GM23338 (cell line): ENCODE measurements around the gene PNRC2. TPM values are rescaled to one million over a fixed set of nuclear protein-coding genes. Genes with fewer than 3 reads are reported as not detected.

ENCODE experiments used
- ATAC-seq: fragments of 200-7000 bp; cut with Tn5 transposase; 3 replicates; pipeline ENCODE4 v1.9.1; 2020
- DNase-seq: peaks from one replicate; pipeline ENCODE4 v3.0.0-alpha.2; 2015; ENCODE audit warnings: low spot score
- H2AFZ ChIP-seq: fragments of 200-600 bp; sonication (generic); 2 replicates; pipeline ENCODE4 v1.8.0; 2016; ENCODE audit warnings: antibody characterized with exemption, mild to moderate bottlenecking, moderate library complexity
- H3F3A ChIP-seq: fragments of 200-600 bp; sonication (generic); replicated peaks from 2 replicates; pipeline ENCODE4 v1.8.0; 2017; ENCODE audit warnings: antibody characterized with exemption, mixed run types, low read depth
- H3K27ac ChIP-seq: fragments of 200-600 bp; sonication (generic); 2 replicates; pipeline ENCODE4 v1.6.1; 2016; ENCODE audit warnings: low read depth
- H3K27me3 ChIP-seq: fragments of 200-600 bp; sonication (generic); 2 replicates; pipeline ENCODE4 v1.8.0; 2016; ENCODE audit warnings: mild to moderate bottlenecking, mixed run types, moderate library complexity; ENCODE audit not compliant: insufficient read depth
- H3K36me3 ChIP-seq: fragments of 200-600 bp; sonication (generic); 2 replicates; pipeline ENCODE4 v1.8.0; 2016; ENCODE audit warnings: mild to moderate bottlenecking; ENCODE audit not compliant: insufficient read depth
- H3K4me1 ChIP-seq: fragments of 200-600 bp; sonication (generic); 2 replicates; pipeline ENCODE4 v1.8.0; 2016; ENCODE audit warnings: mild to moderate bottlenecking, moderate library complexity; ENCODE audit not compliant: insufficient read depth
- H3K4me2 ChIP-seq: fragments of 200-600 bp; sonication (generic); 2 replicates; pipeline ENCODE4 v1.7.1; 2017; ENCODE audit warnings: mixed run types
- H3K4me3 ChIP-seq: fragments of 200-600 bp; sonication (generic); 2 replicates; pipeline ENCODE4 v1.6.1; 2016; ENCODE audit warnings: mixed run types
- H3K79me2 ChIP-seq: fragments of 200-600 bp; sonication (generic); replicated peaks from 2 replicates; pipeline ENCODE4 v1.8.0; 2017; ENCODE audit warnings: mild to moderate bottlenecking; ENCODE audit not compliant: insufficient read depth
- H3K9me2 ChIP-seq: fragments of 200-600 bp; sonication (generic); 2 replicates; pipeline ENCODE4 v1.8.0; 2017; ENCODE audit not compliant: insufficient read depth
- H4K20me1 ChIP-seq: fragments of 200-600 bp; sonication (generic); replicated peaks from 2 replicates; pipeline ENCODE4 v1.8.0; 2017; ENCODE audit warnings: mild to moderate bottlenecking; ENCODE audit not compliant: insufficient read depth
- H3K27ac Mint-ChIP-seq: 2 replicates; pipeline ENCODE4 v1.8.0; 2020; ENCODE audit warnings: inconsistent platforms, mild to moderate bottlenecking, moderate library complexity, mixed read lengths
- H3K27me3 Mint-ChIP-seq: 3 replicates; pipeline ENCODE4 v1.8.0; 2022; ENCODE audit warnings: low read depth, mild to moderate bottlenecking, moderate library complexity, mixed read lengths, inconsistent platforms; ENCODE audit not compliant: insufficient read depth, poor library complexity
- H3K36me3 Mint-ChIP-seq: 3 replicates; pipeline ENCODE4 v1.8.0; 2021; ENCODE audit warnings: low read depth, mild to moderate bottlenecking, inconsistent platforms, moderate library complexity, mixed read lengths
- H3K4me1 Mint-ChIP-seq: 3 replicates; pipeline ENCODE4 v1.8.0; 2020; ENCODE audit warnings: mild to moderate bottlenecking, inconsistent platforms, mixed read lengths
- H3K4me3 Mint-ChIP-seq: 3 replicates; pipeline ENCODE4 v1.8.0; 2021; ENCODE audit warnings: moderate library complexity, mild to moderate bottlenecking, inconsistent platforms, mixed read lengths
- H3K9me3 Mint-ChIP-seq: 3 replicates; pipeline ENCODE4 v1.8.0; 2020; ENCODE audit warnings: moderate library complexity, mild to moderate bottlenecking, inconsistent platforms, mixed read lengths
- CREB1 ChIP-seq: fragments of 250-450 bp; sonication (Bioruptor Pico); IDR thresholded peaks from 2 replicates; pipeline ENCODE4 v1.5.0; 2020; ENCODE audit warnings: low read depth, mild to moderate bottlenecking, moderate library complexity
- CTCF ChIP-seq, 2 experiments: fragments of 200-600 bp in 1 of 2; sonication (generic) in 1 of 2; conservative IDR thresholded peaks; 2 replicates each; pipeline versions ENCODE4 v1.5.1 to v1.6.1; 2016 to 2017; ENCODE audit warnings: antibody characterized with exemption in 2 of 2, low read depth in 2 of 2, mild to moderate bottlenecking in 2 of 2, moderate library complexity in 1 of 2
- ETS1 ChIP-seq: IDR thresholded peaks from 2 replicates; pipeline ENCODE4 v1.6.1; 2016; ENCODE audit warnings: antibody characterized with exemption
- EZH2 ChIP-seq: fragments of 200-600 bp; sonication (generic); IDR thresholded peaks from one replicate; pipeline ENCODE4 v1.8.0; 2017; ENCODE audit warnings: antibody characterized with exemption, mild to moderate bottlenecking, low read depth; ENCODE audit not compliant: unreplicated experiment
- EZH2phosphoT487 ChIP-seq: fragments of 200-600 bp; sonication (generic); IDR thresholded peaks from one replicate; pipeline ENCODE4 v1.8.1; 2018; ENCODE audit warnings: antibody characterized with exemption; ENCODE audit not compliant: unreplicated experiment
- JUNB ChIP-seq: IDR thresholded peaks from one replicate; pipeline ENCODE4 v1.6.1; 2016; ENCODE audit warnings: antibody characterized with exemption; ENCODE audit not compliant: unreplicated experiment
- NANOG ChIP-seq: IDR thresholded peaks from 2 replicates; pipeline ENCODE4 v1.6.1; 2016; ENCODE audit warnings: antibody characterized with exemption, borderline replicate concordance
- POLR2AphosphoS5 ChIP-seq: IDR thresholded peaks from 2 replicates; pipeline ENCODE4 v1.6.1; 2016; ENCODE audit warnings: antibody characterized with exemption, low read depth
- REST ChIP-seq: IDR thresholded peaks from one replicate; pipeline ENCODE4 v1.6.1; 2018; ENCODE audit warnings: antibody characterized with exemption; ENCODE audit not compliant: unreplicated experiment
- STAT1 ChIP-seq: IDR thresholded peaks from one replicate; pipeline ENCODE4 v1.6.1; 2016; ENCODE audit warnings: antibody characterized with exemption; ENCODE audit not compliant: unreplicated experiment
- ZNF114 ChIP-seq: fragments of 250-450 bp; sonication (Bioruptor Pico); IDR thresholded peaks from 2 replicates; pipeline ENCODE4 v1.5.0; 2020; ENCODE audit warnings: mild to moderate bottlenecking, moderate library complexity
- ZNF331 ChIP-seq: fragments of 250-450 bp; sonication (Bioruptor Pico); IDR thresholded peaks from 2 replicates; pipeline ENCODE4 v1.5.0; 2020; ENCODE audit warnings: low read depth, mild to moderate bottlenecking, moderate library complexity
- polyA plus RNA-seq: library from polyadenylated mRNA; unstranded; fragments of >200 nt; fragmentation: Nextera tagmentation; extraction: Ambion mirVana; gene quantifications from 2 replicates; pipeline ENCODE4 v1.2.1, GENCODE V29; 2016
- total RNA-seq: library from RNA; depleted of rRNA; stranded (reverse); fragments of >200 nt; shearing (Covaris generic); gene quantifications from 2 replicates; pipeline ENCODE4 v1.2.3, GENCODE V29; 2014

Gene PNRC2
- total and polyA plus RNA-seq, 2 experiments from 2014 or later = 157 to 237 TPM

- no peak for TF ChIP-seq REST
- TF ChIP-seq NANOG = no peak
- no peak for TF ChIP-seq ETS1
- TF ChIP-seq ZNF331 = no peak
- no peak for TF ChIP-seq CREB1 (CRISPR knock-in tag)
- TF ChIP-seq EZH2 = no peak
- no peak for TF ChIP-seq CTCF (conservative IDR thresholded peaks at IDR 0.05; ENCODE audit: low read depth in 2 of 2)
- TF ChIP-seq STAT1 = no peak
Observed at GRCh38 chr1:23966973-23967493, 7.4 kb downstream of the PNRC2 start (continued).

DNA sequence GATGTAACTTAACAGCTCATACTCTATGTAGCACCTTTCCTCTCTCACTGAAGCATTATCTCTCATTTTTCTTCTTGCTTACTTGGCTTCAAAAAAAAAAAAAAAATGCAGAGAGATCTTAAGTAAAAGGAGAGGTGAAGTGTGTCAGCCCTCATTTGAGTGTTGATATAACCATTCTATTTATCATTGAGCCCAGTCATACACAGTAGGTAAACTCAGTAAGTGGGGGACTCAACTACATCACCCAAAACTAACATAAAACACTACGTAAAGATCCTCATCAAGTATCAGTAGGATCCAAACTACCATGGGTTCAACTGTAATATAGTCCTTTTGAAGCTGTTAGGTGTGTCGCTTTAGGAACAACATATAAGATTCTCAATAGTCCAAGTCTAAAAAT lies 8.2 kb downstream of the PNRC2 start:
- H3K36me3 Mint-ChIP-seq = peaks cover 63% of the 10 kb centered on the region
- ATAC-seq = no peak
- no peaks in the 10 kb centered on the region for H3K27me3 Mint-ChIP-seq
- no peak for DNase-seq
- H3K4me1 Mint-ChIP-seq = no peaks in the 10 kb centered on the region; the same call in 2 of the 3 replicates
- Histone ChIP-seq H3K4me1 (no peaks in the 10 kb centered on the region), H4K20me1 (peaks cover 11% of the 10 kb centered on the region), H3F3A (peaks cover 9% of the 10 kb centered on the region; the same call in 1 of the 2 replicates), H3K9me2 (no peaks in the 10 kb centered on the region), H3K4me3 (no peak overlapping the region), H2AFZ (no peak overlapping the region), H3K27ac (no peak overlapping the region), H3K4me2 (no peak overlapping the region), H3K36me3 (peaks cover 51% of the 10 kb centered on the region), H3K79me2 (peaks cover 53% of the 10 kb centered on the region), H3K27me3 (no peaks in the 10 kb centered on the region)
- H3K9me3 Mint-ChIP-seq = no peaks in the 10 kb centered on the region
- no peak overlapping the region for H3K4me3 Mint-ChIP-seq
- no peak overlapping the region for H3K27ac Mint-ChIP-seq
- TF ChIP-seq CTCF (conservative IDR thresholded peaks at IDR 0.05; ENCODE audit: low read depth in 2 of 2) (no peak), ETS1 (no peak), ZNF114 (CRISPR knock-in tag) (no peak), REST (no peak), POLR2AphosphoS5 (no peak), EZH2phosphoT487 (no peak), EZH2 (no peak), JUNB (no peak)
